ENCODE results near the gene HMOX2. TPM values are rescaled to one million over a fixed set of nuclear protein-coding genes. Genes with fewer than 3 reads are reported as not detected.

The HMOX2 gene
- polyA plus RNA-seq, 1 donor, result 47.6 TPM

DNA sequence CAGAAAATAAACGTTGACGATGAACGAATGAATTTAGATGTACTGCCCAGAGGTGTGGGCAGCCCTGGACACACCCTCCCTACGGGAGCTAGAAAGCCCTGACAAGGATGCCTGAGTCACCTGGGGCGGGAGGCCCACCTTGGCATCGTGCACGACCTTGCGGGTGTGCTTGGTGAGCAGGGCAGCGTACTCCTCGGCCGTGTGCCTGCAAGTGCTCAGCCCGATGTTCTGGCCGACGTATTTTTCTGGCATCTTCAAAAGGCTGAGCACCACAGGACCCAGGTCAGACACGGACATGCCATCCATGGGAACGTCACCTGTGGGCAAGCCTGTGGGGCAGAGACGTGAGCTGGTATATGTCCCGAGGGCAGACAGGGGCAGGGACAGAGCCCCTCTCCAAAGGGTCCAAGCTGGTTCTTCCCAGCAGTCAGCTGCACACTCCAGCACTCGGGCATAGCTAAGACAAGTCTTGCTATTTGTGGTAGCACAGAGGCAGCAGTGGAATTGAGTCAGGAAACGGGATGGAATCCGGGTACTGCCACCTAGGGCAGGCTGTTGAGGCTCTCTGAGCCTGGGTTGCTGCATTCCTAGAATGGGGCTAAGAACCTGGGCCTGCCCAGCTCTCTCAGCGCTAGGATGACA is 12.6 kb upstream of the HMOX2 start:
- Histone ChIP-seq H3K36me3 (ENCODE audit: control insufficient read depth, insufficient read depth, low read length) (peaks cover 57% of the 10 kb centered on the region), H3K4me1 (ENCODE audit: control insufficient read depth, insufficient read depth, low read length) (no peaks in the 10 kb centered on the region), H3K4me3 (ENCODE audit: low read length) (no peak overlapping the region), H3K27ac (ENCODE audit: low read length) (no peak overlapping the region), H3K27me3 (ENCODE audit: control insufficient read depth, insufficient read depth, low read length) (no peaks in the 10 kb centered on the region), H3K9me3 (ENCODE audit: control insufficient read depth, low read depth, low read length) (no peaks in the 10 kb centered on the region)
- WGBS (ENCODE audit: insufficient coverage, low lambda C conversion rate), result no CpG with 5 or more reads among the region's 22 CpGs
- DNase-seq, result no peak

DNA sequence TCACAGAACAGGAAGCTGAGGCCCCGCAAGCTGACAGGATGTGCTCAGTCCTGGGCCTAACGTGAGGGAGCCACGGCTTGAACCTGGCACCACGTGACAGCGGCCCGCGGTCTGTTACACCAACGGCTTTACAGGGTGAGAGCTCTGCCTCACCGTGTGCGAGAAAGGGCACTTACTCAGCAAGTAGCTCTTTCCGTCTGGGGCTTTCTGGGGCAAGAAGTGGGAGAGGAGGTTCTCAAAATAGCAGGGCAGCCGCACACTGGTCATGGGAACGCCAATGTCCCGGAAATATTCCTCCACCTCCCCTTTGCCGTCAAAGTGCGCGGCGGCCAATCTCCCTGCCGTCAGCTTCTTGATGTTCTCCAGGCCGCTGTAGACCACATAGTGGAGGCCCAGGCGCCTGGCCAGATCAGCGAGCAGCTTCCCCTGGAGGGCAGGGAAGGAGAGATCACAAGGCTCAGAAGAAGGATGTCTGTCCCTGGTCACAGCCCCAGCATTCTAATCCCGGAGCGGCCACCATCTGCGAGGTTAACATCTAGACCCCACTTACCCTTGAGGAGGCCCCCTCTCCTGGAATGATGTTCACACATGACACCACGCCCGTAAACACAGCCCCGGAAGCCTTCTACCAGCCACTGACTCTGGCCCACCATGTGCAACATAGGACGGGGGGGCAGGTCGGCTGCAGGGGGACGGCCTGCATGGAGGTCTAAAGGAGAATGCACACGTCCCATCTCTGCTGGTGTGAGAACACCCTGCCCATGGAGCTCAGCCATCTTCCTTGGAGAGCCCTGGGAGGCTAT is 10.0 kb upstream of the HMOX2 start:
- WGBS (ENCODE audit: insufficient coverage, low lambda C conversion rate), result no CpG with 5 or more reads among the region's 32 CpGs
- Histone ChIP-seq H3K9me3 (ENCODE audit: control insufficient read depth, low read depth, low read length) (no peaks in the 10 kb centered on the region), H3K27ac (ENCODE audit: low read length) (no peak overlapping the region), H3K4me1 (ENCODE audit: control insufficient read depth, insufficient read depth, low read length) (no peaks in the 10 kb centered on the region), H3K27me3 (ENCODE audit: control insufficient read depth, insufficient read depth, low read length) (no peaks in the 10 kb centered on the region), H3K4me3 (ENCODE audit: low read length) (no peak overlapping the region), H3K36me3 (ENCODE audit: control insufficient read depth, insufficient read depth, low read length) (peaks cover 54% of the 10 kb centered on the region)
- DNase-seq, result no peak

DNA sequence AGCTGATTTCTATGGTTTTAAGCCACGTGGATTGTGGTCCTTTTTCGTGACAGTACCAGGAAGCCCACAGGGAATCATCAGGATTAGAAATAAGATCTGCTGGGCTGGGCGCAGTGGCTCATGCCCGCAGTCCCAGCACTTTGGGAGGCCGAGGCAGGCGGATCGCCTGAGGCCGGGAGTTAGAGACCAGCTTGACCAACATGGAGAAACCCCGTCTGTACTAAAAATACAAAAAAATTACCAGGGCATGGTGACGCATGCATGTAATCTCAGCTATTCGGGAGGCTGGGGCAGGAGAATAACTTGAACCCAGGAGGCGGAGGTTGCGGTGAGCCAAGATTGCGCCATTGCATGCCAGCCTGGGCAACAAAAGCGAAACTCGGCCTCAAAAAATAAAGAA is 8.3 kb upstream of the HMOX2 start:
- no peak for DNase-seq
- Histone ChIP-seq H3K4me3 (ENCODE audit: low read length) (no peak overlapping the region), H3K9me3 (ENCODE audit: control insufficient read depth, low read depth, low read length) (no peaks in the 10 kb centered on the region), H3K4me1 (ENCODE audit: control insufficient read depth, insufficient read depth, low read length) (no peaks in the 10 kb centered on the region), H3K27ac (ENCODE audit: low read length) (no peak overlapping the region), H3K27me3 (ENCODE audit: control insufficient read depth, insufficient read depth, low read length) (no peaks in the 10 kb centered on the region), H3K36me3 (ENCODE audit: control insufficient read depth, insufficient read depth, low read length) (peaks cover 46% of the 10 kb centered on the region)
- no CpG with 5 or more reads among the region's 16 CpGs for WGBS (ENCODE audit: insufficient coverage, low lambda C conversion rate)

GRCh38 chr16:4468972-4469371 is 7.2 kb upstream of the HMOX2 start:
- peaks cover 36% of the 10 kb centered on the region for H3K36me3 ChIP-seq (ENCODE audit: control insufficient read depth, insufficient read depth, low read length)

GRCh38 chr16:4471869-4472268 is 4.3 kb upstream of the HMOX2 start:
- Histone ChIP-seq H3K4me3 (ENCODE audit: low read length) (no peak overlapping the region), H3K9me3 (ENCODE audit: control insufficient read depth, low read depth, low read length) (peaks cover 9% of the 10 kb centered on the region), H3K4me1 (ENCODE audit: control insufficient read depth, insufficient read depth, low read length) (peaks cover 4% of the 10 kb centered on the region), H3K27me3 (ENCODE audit: control insufficient read depth, insufficient read depth, low read length) (no peaks in the 10 kb centered on the region), H3K36me3 (ENCODE audit: control insufficient read depth, insufficient read depth, low read length) (peaks cover 13% of the 10 kb centered on the region), H3K27ac (ENCODE audit: low read length) (no peak overlapping the region)
- 100% methylated on average over 2 of the region's 5 CpGs for whole genome bisulfite sequencing (ENCODE audit: insufficient coverage, low lambda C conversion rate)
- no peak for DNase-seq

More at GRCh38 chr16:4468972-4469371, 7.2 kb upstream of the HMOX2 start:
- no peaks in the 10 kb centered on the region for H3K9me3 ChIP-seq (ENCODE audit: control insufficient read depth, low read depth, low read length)
- no peak overlapping the region for H3K27ac ChIP-seq (ENCODE audit: low read length)
- H3K4me1 ChIP-seq (ENCODE audit: control insufficient read depth, insufficient read depth, low read length), result no peaks in the 10 kb centered on the region
- DNase-seq, result no peak
- H3K27me3 ChIP-seq (ENCODE audit: control insufficient read depth, insufficient read depth, low read length), result no peaks in the 10 kb centered on the region
- H3K4me3 ChIP-seq (ENCODE audit: low read length), result no peak overlapping the region
- no CpG with 5 or more reads among the region's 10 CpGs for WGBS (ENCODE audit: insufficient coverage, low lambda C conversion rate)

GRCh38 chr16:4472880-4473279 is 3.3 kb upstream of the HMOX2 start:
- no peak for DNase-seq
- Histone ChIP-seq H3K4me1 (ENCODE audit: control insufficient read depth, insufficient read depth, low read length) (peaks cover 4% of the 10 kb centered on the region), H3K27me3 (ENCODE audit: control insufficient read depth, insufficient read depth, low read length) (no peaks in the 10 kb centered on the region), H3K9me3 (ENCODE audit: control insufficient read depth, low read depth, low read length) (peaks cover 9% of the 10 kb centered on the region), H3K36me3 (ENCODE audit: control insufficient read depth, insufficient read depth, low read length) (peaks cover 10% of the 10 kb centered on the region), H3K27ac (ENCODE audit: low read length) (no peak overlapping the region), H3K4me3 (ENCODE audit: low read length) (no peak overlapping the region)
- WGBS (ENCODE audit: insufficient coverage, low lambda C conversion rate), result no CpG with 5 or more reads among the region's 4 CpGs

DNA sequence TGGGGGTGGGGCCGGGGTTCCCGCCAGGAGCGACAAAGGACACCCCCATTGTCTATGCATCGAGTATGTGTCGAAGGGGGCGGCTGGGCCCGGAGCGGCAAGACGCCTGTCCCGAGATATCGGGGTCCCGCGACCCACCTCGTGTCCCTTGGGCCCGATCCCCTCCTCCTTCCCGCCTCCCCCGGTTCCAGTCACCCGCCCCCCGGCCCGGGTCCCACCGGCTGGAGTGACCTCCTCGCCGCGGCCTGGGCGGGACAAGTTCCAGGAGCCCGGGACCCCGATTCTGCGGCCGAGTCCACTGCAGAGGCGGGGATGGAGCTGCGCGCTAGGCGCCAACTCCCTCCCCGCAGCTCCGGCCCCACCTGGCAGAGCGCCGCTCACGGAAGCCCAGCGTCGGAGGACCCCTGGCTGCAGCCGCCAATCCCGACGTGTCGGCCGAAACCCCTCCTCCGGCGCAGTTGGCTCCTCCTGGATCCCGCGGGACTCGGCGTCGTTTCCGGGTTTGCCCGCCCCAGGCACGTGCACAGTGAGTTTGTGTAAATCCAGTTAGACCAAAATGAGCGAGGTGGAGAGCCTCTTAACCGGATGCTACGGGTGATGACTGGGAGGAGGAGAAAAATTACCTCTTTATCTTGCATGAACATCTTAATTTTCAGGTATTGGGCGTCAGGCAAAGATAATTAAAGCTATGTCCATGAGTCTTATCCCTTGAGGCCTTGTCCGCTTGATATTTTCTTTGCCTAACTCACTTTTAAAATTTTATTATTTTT is 1.8 kb upstream of the HMOX2 start, which contains the start of gene NMRAL1:
Gene NMRAL1, minus strand, starts transcription at position 434 of the 770 bp plus-strand sequence. CDS start 493 bp downstream, outside the sequence.
- DNase-seq, result peak; percentile 83 to 93
- Histone ChIP-seq H3K4me1 (ENCODE audit: control insufficient read depth, insufficient read depth, low read length) (peaks cover 4% of the 10 kb centered on the region), H3K4me3 (ENCODE audit: low read length) (peak within 1 kb of the TSS; percentile 72), H3K36me3 (ENCODE audit: control insufficient read depth, insufficient read depth, low read length) (no peaks in the 10 kb centered on the region), H3K27ac (ENCODE audit: low read length) (no peak within 1 kb of the TSS), H3K27me3 (ENCODE audit: control insufficient read depth, insufficient read depth, low read length) (no peaks in the 10 kb centered on the region), H3K9me3 (ENCODE audit: control insufficient read depth, low read depth, low read length) (peaks cover 9% of the 10 kb centered on the region)
- WGBS (ENCODE audit: insufficient coverage, low lambda C conversion rate), result 60% methylated on average over 2 of the region's 60 CpGs

- peaks cover 9% of the 10 kb centered on the region for H3K9me3 ChIP-seq (ENCODE audit: control insufficient read depth, low read depth, low read length)
- WGBS (ENCODE audit: insufficient coverage, low lambda C conversion rate), result no CpG with 5 or more reads among the region's 2 CpGs
- H3K4me3 ChIP-seq (ENCODE audit: low read length), result no peak overlapping the region
- H3K27ac ChIP-seq (ENCODE audit: low read length), result no peak overlapping the region
- peaks cover 4% of the 10 kb centered on the region for H3K4me1 ChIP-seq (ENCODE audit: control insufficient read depth, insufficient read depth, low read length)
- DNase-seq, result no peak
- no peaks in the 10 kb centered on the region for H3K36me3 ChIP-seq (ENCODE audit: control insufficient read depth, insufficient read depth, low read length)
- no peaks in the 10 kb centered on the region for H3K27me3 ChIP-seq (ENCODE audit: control insufficient read depth, insufficient read depth, low read length)
Observed at GRCh38 chr16:4477966-4478365, 1.8 kb downstream of the HMOX2 start.

- no peaks in the 10 kb centered on the region for H3K9me3 ChIP-seq (ENCODE audit: control insufficient read depth, low read depth, low read length)
- no peak overlapping the region for H3K4me3 ChIP-seq (ENCODE audit: low read length)
- no peak overlapping the region for H3K27ac ChIP-seq (ENCODE audit: low read length)
- no peak for DNase-seq
- no peaks in the 10 kb centered on the region for H3K4me1 ChIP-seq (ENCODE audit: control insufficient read depth, insufficient read depth, low read length)
- peaks cover 7% of the 10 kb centered on the region for H3K36me3 ChIP-seq (ENCODE audit: control insufficient read depth, insufficient read depth, low read length)
- WGBS (ENCODE audit: insufficient coverage, low lambda C conversion rate), result 39% methylated on average over 2 of the region's 2 CpGs
- no peaks in the 10 kb centered on the region for H3K27me3 ChIP-seq (ENCODE audit: control insufficient read depth, insufficient read depth, low read length)
Observed at GRCh38 chr16:4481526-4481925, 5.3 kb downstream of the HMOX2 start.

- DNase-seq, result no peak
- Histone ChIP-seq H3K27ac (ENCODE audit: low read length) (no peak overlapping the region), H3K4me1 (ENCODE audit: control insufficient read depth, insufficient read depth, low read length) (no peaks in the 10 kb centered on the region), H3K4me3 (ENCODE audit: low read length) (no peak overlapping the region), H3K9me3 (ENCODE audit: control insufficient read depth, low read depth, low read length) (no peaks in the 10 kb centered on the region), H3K36me3 (ENCODE audit: control insufficient read depth, insufficient read depth, low read length) (peaks cover 7% of the 10 kb centered on the region), H3K27me3 (ENCODE audit: control insufficient read depth, insufficient read depth, low read length) (no peaks in the 10 kb centered on the region)
- WGBS (ENCODE audit: insufficient coverage, low lambda C conversion rate), result no CpG with 5 or more reads among the region's 1 CpG
Observed at GRCh38 chr16:4481963-4482362, 5.8 kb downstream of the HMOX2 start.

Data from large intestine (tissue), 3 donors.